Parathyroid adenoma (tissue), 2 donors: ENCODE data around the gene CARD9.

Experiments
- H2AFZ ChIP-seq: fragments of 300-600 bp; sonication (generic); one replicate; pipeline ENCODE4 v1.7.0; 2017; ENCODE audit warnings: antibody characterized with exemption, mild to moderate bottlenecking
- H3K27ac ChIP-seq: fragments of 300-600 bp; sonication (generic); one replicate; pipeline ENCODE4 v1.7.0; 2017
- H3K27me3 ChIP-seq: fragments of 300-600 bp; sonication (generic); one replicate; pipeline ENCODE4 v1.7.0; 2017; ENCODE audit warnings: low read length; ENCODE audit not compliant: control insufficient read depth, insufficient read depth
- H3K36me3 ChIP-seq: fragments of 300-600 bp; sonication (generic); one replicate; pipeline ENCODE4 v1.7.0; 2017; ENCODE audit warnings: low read length; ENCODE audit not compliant: control insufficient read depth, insufficient read depth
- H3K4me1 ChIP-seq: fragments of 300-600 bp; sonication (generic); one replicate; pipeline ENCODE4 v1.7.0; 2017; ENCODE audit warnings: control low read depth
- H3K4me2 ChIP-seq: fragments of 300-600 bp; sonication (generic); one replicate; pipeline ENCODE4 v1.7.0; 2017; ENCODE audit warnings: low read length
- H3K4me3 ChIP-seq: fragments of 300-600 bp; sonication (generic); one replicate; pipeline ENCODE4 v1.7.0; 2017; ENCODE audit warnings: low read depth, low read length
- H3K79me2 ChIP-seq: fragments of 300-600 bp; sonication (generic); one replicate; pipeline ENCODE4 v1.7.0; 2017; ENCODE audit warnings: control low read depth
- H3K9ac ChIP-seq: fragments of 300-600 bp; sonication (generic); one replicate; pipeline ENCODE4 v1.7.0; 2017; ENCODE audit warnings: mild to moderate bottlenecking
- H3K9me3 ChIP-seq: fragments of 300-600 bp; sonication (generic); one replicate; pipeline ENCODE4 v1.7.0; 2017; ENCODE audit warnings: low read length; ENCODE audit not compliant: control insufficient read depth
- CTCF ChIP-seq: fragments of 300-600 bp; sonication (generic); IDR thresholded peaks from one replicate; pipeline ENCODE4 v1.7.0; 2017; ENCODE audit warnings: antibody characterized with exemption, mild to moderate bottlenecking
- donor health status: primary hyperparathyroidism.

The CARD9 gene

GRCh38 chr9:136333045-136333444 lies 40.4 kb downstream of the CARD9 start:
- no peak overlapping the region for H3K9ac ChIP-seq
- no peak overlapping the region for H3K4me2 ChIP-seq
- H3K79me2 ChIP-seq, result no peaks in the 10 kb centered on the region
- no peak for TF ChIP-seq CTCF
- no peak overlapping the region for H2AFZ ChIP-seq
- H3K4me1 ChIP-seq, result no peaks in the 10 kb centered on the region
- H3K36me3 ChIP-seq, result no peaks in the 10 kb centered on the region
- no peak overlapping the region for H3K4me3 ChIP-seq
- H3K27me3 ChIP-seq, result no peaks in the 10 kb centered on the region
- no peak overlapping the region for H3K27ac ChIP-seq
- H3K9me3 ChIP-seq, result no peaks in the 10 kb centered on the region

- H3K4me1 ChIP-seq, result no peaks in the 10 kb centered on the region
- no peak overlapping the region for H3K9ac ChIP-seq
- H3K27ac ChIP-seq, result no peak overlapping the region
- no peak overlapping the region for H3K4me3 ChIP-seq
- no peak overlapping the region for H2AFZ ChIP-seq
- H3K9me3 ChIP-seq, result no peaks in the 10 kb centered on the region
- no peaks in the 10 kb centered on the region for H3K79me2 ChIP-seq
- no peak overlapping the region for H3K4me2 ChIP-seq
- TF ChIP-seq CTCF, result no peak
- no peaks in the 10 kb centered on the region for H3K27me3 ChIP-seq
- H3K36me3 ChIP-seq, result no peaks in the 10 kb centered on the region
These were observed 40.9 kb downstream of the CARD9 start for GRCh38 chr9:136332482-136332983.

GRCh38 chr9:136331556-136332481 lies 41.6 kb downstream of the CARD9 start:
- Histone ChIP-seq H3K4me1 (no peaks in the 10 kb centered on the region), H3K9ac (no peak overlapping the region), H3K79me2 (no peaks in the 10 kb centered on the region), H3K27me3 (no peaks in the 10 kb centered on the region), H2AFZ (no peak overlapping the region), H3K4me2 (no peak overlapping the region), H3K36me3 (no peaks in the 10 kb centered on the region), H3K4me3 (no peak overlapping the region), H3K9me3 (no peaks in the 10 kb centered on the region), H3K27ac (no peak overlapping the region)
- no peak for TF ChIP-seq CTCF

- Histone ChIP-seq H3K27ac (no peak overlapping the region), H3K4me1 (no peaks in the 10 kb centered on the region), H3K27me3 (no peaks in the 10 kb centered on the region), H3K9me3 (no peaks in the 10 kb centered on the region), H3K9ac (no peak overlapping the region), H2AFZ (no peak overlapping the region), H3K4me3 (no peak overlapping the region), H3K36me3 (no peaks in the 10 kb centered on the region), H3K4me2 (no peak overlapping the region), H3K79me2 (no peaks in the 10 kb centered on the region)
- TF ChIP-seq CTCF, result no peak
These were observed 42.4 kb downstream of the CARD9 start for GRCh38 chr9:136331030-136331429.
